Hypothalamus (tissue), 51 donors: ENCODE measurements around the gene MLKL.
A peak's percentile ranks its signal among the peaks of the same experiment; 100 is the strongest.
"Not testable (repeated sequence)": the region's sequence is repeated elsewhere in the genome, so short reads cannot be mapped to it uniquely, and the experiment has no call there.

ENCODE experiments used
- DNase-seq, 51 donors: peaks; one replicate each; lab custom pipeline; 2025; lab: John Stamatoyannopoulos, UW

MLKL gene

GRCh38 chr16:74657870-74658642 lies 42.6 kb downstream of the MLKL start:
- no peak for DNase-seq

- DNase-seq, result no peak
Measured at GRCh38 chr16:74654536-74655050, 46.1 kb downstream of the MLKL start.

- DNase-seq, result not testable (repeated sequence)
Measured at GRCh38 chr16:74652883-74653282, 47.8 kb downstream of the MLKL start.

- DNase-seq, result no peak
Measured at GRCh38 chr16:74652249-74652648, 48.4 kb downstream of the MLKL start.

GRCh38 chr16:74651841-74652240 lies 48.8 kb downstream of the MLKL start:
- no peak for DNase-seq

GRCh38 chr16:74650966-74651567 lies 49.6 kb downstream of the MLKL start:
- no peak for DNase-seq

- DNase-seq, result no peak
Measured at GRCh38 chr16:74649839-74650504, 50.7 kb downstream of the MLKL start.

GRCh38 chr16:74641969-74642368 lies 58.7 kb downstream of the MLKL start:
- no peak for DNase-seq

- no peak for DNase-seq
Measured at GRCh38 chr16:74637742-74638453, 62.8 kb downstream of the MLKL start.

GRCh38 chr16:74635303-74635702 lies 65.4 kb downstream of the MLKL start:
- no peak for DNase-seq

- DNase-seq, result no peak
Measured at GRCh38 chr16:74633686-74634085, 67.0 kb downstream of the MLKL start.

GRCh38 chr16:74627506-74628220 lies 73.0 kb downstream of the MLKL start:
- no peak for DNase-seq

- no peak for DNase-seq
Measured at GRCh38 chr16:74626741-74627416, 73.8 kb downstream of the MLKL start.

GRCh38 chr16:74625500-74626350 lies 74.9 kb downstream of the MLKL start:
- no peak for DNase-seq

GRCh38 chr16:74623839-74624235 lies 76.8 kb downstream of the MLKL start:
- no peak for DNase-seq

GRCh38 chr16:74623214-74623838 lies 77.3 kb downstream of the MLKL start:
- DNase-seq, result peak in 3 of 51 donors; percentile 7 to 16 (median 9)

- no peak for DNase-seq
Measured at GRCh38 chr16:74622005-74622404, 78.7 kb downstream of the MLKL start.
